HG03103 (cell line): ENCODE results near the gene ING5.

Experiments
- ATAC-seq: cut with Tn5 transposase; IDR thresholded peaks from one replicate; pipeline ENCODE4 v1.9.1; 2021; ENCODE audit warnings: low read depth; ENCODE audit not compliant: unreplicated experiment

Gene ING5

DNA sequence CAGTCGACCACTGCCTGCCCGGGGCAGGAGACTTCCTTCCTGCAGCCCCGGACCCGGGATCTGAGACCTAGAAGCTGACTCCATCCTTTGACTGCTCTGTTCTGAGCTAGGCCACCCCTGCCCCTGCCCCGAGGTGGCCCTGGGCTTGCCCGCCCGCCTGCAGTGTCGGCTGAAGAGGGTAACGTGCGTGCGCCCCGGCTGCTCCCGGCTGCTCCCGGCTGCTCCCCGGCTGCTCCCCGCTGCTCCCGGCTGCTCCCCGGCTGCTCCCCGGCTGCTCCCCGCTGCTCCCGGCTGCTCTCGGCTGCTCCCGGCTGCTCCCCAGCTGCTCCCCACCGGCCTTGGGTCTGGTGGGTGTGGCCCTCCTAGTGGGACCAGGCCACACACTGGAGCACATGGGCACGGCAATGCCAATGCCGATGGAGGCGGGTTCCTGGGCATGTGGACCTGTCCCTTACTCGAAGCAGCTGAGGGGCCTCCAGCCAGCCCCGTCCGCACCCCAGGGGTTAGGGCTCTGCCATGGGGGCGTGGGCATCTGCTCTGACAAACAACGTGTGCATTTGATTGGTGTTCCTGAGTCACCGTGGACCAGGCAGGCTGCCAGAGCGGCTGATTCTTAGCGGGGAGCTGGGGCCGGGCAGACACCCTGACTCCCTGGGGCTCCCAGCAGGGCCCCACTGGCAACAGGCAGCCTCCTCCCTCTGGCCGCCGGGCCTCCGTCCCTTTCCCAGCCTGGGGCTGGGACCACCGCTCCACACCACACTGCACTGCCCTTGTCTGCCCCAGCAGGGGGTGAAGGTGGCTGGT, 72.8 kb downstream of the ING5 start:
- no peak for ATAC-seq

DNA sequence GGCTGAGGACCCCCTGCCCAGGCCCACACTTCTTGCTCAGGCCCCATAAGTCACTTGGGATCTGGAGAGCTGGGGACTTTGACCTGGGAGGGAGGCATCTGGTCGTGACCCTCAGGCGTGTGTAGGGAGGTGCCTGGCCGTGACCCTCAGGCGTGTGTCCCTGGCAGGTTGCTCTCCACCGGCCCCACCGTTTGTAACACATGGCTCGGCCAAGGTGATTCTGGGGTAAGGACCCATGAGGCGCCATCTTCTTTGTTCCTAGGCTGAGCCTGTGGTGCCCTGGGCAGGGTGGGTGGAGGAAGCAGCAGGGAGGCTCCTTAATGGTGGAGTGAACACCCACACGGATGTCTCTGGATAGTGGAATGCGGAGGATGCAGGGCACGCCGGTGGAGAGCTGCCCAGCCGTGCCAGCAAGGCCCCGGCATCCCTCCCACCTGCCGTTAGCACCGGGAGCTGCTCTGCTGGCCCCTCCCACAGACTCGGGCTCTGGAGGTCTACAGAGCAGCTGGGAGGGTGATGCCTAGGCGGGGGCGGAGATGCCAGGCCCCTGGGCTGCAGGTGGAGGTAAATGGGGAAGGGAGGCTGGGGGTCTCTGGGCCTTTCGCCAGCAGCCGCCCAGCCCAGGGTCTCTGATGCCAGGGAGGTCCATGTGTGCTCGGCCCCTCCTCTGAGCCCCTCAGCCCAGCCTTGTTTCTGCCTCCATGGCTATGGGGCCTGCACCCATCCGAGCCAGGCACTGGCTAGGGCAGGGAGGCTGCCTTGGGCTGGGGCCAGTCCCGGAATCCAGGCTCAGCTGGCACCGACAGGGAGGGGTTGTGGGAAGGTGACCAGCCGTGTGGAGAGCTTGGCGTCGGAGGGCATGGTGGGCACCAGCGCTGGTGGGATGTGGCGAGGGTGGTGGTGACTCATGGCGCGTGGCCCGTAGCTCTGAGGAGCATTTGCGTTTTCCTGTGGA, 73.7 kb downstream of the ING5 start:
- ATAC-seq, result no peak

DNA sequence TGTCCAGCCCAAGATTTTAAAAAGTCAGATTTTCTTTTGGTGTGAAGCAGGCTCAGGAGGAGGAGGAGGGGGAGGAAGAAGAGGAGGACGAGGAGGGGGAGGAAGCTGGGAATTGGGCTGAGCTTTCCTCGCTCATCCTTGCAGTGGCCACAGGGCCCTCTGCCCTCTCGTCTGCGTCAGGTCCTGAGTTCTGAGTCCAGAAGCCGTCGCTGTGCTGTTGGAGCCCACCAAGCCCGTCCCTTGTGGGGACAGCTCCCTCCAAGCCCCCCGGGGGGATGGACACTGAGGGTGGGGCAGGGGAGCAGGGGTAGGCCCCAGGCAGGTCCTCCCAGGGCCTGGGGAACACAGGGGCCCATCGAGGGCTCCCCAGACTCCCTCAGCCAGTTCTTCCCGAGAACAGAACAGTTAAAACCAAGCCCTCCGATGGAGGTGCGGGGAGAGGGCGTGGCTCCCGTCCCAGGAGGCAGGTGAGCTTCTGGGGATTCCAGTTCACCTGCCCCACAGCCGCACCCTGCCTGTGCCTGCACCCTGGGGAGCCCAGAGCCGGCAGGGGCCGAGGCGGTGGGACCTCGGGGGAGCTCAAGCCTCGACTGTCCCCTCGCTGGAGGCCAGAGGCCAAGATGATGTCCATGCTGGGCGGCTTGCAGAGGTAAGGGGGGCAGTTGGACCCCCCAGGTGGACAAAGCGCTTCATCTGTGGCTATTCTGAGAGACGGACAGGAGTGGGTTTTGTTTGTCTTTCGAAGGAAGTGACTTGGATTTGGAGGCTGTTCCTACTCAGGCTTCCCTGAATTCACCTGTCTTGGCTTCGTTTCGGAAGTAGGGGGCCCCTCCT, 74.7 kb downstream of the ING5 start, which contains the start of gene GAL3ST2:
Gene GAL3ST2, plus strand, starts transcription at position 487 of the 834 bp plus-strand sequence. Its CDS starts 134 bp downstream, at position 621.
- no peak for ATAC-seq

DNA sequence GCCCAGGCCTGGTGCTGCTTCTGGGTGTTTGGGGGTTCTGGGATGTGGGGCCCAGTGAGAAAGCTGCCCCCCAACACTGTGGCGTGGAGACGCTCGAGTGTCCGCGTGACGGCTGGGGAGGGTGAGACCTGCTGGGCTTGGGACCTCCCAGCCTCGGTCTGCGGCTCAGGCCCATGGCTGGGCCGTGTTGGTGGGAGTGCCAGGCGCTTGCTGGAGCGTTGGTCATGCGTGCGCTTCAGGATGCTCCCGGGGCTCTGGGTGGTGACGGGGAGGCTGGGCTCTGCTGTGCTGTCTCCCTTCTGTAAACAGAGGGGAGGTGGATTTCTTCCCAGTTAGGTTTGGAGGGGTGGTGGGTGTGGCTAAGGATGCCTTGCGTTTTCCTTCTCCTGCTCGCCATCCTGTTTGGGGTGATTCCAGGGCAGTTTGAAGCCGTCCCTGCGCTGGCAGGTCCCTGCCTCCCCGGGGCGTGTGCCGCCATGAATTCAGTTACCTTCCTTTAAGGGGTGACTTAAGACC, 75.4 kb downstream of the ING5 start:
- ATAC-seq, result no peak

DNA sequence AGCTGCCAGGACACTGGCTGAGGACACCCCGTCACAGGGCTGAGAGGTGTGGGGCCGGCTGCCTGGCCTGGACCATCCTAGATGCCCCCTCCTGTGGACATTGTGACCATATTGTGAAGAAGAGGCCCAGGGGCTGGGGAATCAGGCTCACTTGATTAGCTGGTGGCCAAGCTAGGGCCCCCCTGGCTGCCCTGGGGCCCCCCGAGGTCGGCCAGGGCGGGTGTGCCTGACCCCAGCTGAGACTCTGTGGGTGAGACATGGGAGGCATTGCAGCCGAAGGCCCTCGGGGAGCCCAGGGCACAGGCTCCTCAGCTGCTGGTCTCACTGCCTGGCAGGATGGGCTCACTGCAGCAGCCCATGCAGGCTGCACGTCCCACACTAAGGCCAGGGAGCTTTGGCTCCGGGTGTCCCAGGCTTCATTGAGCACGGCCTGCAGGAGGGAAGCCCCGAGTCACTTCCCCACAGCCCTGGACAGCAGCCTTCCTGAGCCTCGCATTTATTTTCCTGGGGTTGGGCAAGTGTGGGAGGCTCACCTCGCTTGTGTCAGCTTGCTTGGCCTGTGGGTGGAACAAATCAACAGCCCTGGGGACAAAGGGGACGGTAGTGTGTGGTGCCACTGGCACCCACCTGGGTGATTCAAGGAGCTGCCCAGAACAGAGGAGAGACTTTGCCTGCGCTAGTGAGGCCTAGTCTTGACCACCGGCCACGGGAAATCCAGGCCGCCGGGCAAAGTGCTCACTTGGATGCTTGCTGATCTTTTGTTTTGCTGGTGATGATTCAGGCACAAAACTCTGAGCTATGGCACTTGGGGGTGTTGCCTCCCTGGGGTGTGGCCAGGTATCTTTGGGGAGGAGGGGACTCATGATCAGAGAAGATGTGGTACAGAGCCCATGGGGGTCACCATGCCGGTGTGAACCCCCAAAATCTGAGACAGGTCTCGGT, 76.1 kb downstream of the ING5 start:
- no peak for ATAC-seq
